OCI-LY1 (cell line): Measurements from ENCODE around the gene CD226.
"Not testable (repeated sequence)": the region's sequence is repeated elsewhere in the genome, so short reads cannot be mapped to it uniquely, and the experiment has no call there.

Source experiments
- CTCF ChIP-seq: fragments of 200-600 bp; sonication (generic), shearing (Covaris generic); IDR thresholded peaks from 2 replicates; pipeline ENCODE4 v1.5.1; 2017; ENCODE audit warnings: mild to moderate bottlenecking, antibody characterized with exemption, low read length, moderate library complexity, mixed read lengths
- EZH2 ChIP-seq: fragments of 200-600 bp; sonication (generic), shearing (Covaris generic); IDR thresholded peaks from 2 replicates; pipeline ENCODE4 v1.8.0; 2017; ENCODE audit warnings: borderline replicate concordance, mixed run types, mild to moderate bottlenecking, antibody characterized with exemption, low read length, moderate library complexity, mixed read lengths

DNA sequence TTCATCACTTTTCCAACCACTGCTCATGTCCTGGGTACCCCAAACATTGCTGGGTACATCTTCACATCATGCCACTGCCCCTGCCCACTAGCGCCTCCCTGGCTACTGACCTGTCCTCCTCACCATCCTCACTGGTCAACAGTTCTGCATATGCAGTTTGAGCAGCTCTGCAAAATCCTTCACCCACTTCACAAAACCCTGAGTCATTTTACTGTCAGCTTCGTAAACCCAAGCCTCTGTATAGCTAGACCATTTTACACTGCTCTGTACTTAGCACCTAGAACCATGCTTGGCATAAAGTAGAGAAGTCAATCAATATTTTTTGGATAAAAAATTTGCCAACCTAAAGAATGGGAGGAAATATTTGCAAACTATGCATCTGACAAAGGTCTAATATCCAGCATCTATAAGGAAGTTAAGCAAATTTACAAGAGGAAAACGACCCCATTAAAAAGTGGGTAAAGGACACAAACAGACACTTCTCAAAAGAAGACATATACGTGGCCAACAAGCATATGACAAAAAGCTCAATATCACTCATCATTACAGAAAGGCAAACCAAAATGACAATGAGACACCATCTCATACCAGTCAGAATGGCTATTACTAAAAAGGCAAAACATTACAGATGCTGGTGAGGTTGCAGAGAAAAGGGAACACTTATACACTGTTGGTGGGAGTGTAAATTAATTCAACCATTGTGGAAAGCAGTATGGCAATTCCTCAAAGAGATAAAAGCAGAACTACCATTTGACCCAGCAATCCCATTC lies 48.3 kb downstream of the CD226 start:
- not testable (repeated sequence) for TF ChIP-seq CTCF, EZH2
